ENCODE measurements around the gene STX10.

Gene STX10

DNA sequence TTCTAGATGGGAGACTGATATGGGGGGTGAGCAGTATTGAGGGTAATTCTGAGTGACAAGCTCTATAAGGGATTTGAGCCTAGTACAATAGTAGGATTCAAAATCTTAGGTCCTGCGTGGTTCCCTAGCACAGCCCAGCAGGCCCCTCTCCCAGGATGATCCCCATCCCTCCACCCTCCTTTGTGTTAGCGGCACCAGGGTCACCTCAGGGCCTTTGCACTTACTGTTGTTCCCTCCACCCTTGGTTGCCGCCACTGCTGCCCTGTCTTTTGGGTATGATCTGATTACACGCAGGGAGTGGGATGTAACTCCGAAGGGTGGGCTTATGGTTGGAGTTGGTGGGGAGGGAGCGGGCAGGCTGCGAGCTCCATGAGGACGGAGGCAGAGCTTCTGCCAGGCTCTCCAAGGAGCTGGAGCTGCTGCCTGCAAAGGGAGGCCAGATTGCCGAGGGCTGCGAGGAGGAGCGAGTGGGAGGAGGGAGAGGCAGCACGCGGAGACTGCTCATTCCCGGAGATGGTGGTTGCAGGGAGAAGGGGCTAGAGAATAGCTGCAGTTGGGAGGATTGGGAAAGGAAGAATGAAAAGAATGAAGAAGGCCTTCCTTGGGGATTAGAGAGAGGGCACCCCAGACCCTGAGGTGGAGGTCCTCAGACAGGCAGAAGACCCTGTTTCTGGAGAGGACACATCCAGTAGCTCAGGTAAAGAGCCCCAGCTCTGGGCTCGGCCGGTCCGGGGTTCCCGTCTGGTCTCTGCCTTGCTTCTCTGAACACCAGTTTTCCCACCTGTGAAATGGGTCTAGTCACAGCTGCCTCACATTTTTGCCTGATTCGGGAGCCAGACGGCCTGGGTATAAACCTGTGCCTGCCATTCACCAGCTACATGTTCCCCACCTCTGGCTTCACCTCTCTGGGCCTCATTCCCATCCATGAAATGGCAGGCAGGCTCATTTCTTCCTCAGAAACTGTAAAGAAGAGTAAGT lies 26.9 kb downstream of the STX10 start:
- TF ChIP-seq, protein P1, sequence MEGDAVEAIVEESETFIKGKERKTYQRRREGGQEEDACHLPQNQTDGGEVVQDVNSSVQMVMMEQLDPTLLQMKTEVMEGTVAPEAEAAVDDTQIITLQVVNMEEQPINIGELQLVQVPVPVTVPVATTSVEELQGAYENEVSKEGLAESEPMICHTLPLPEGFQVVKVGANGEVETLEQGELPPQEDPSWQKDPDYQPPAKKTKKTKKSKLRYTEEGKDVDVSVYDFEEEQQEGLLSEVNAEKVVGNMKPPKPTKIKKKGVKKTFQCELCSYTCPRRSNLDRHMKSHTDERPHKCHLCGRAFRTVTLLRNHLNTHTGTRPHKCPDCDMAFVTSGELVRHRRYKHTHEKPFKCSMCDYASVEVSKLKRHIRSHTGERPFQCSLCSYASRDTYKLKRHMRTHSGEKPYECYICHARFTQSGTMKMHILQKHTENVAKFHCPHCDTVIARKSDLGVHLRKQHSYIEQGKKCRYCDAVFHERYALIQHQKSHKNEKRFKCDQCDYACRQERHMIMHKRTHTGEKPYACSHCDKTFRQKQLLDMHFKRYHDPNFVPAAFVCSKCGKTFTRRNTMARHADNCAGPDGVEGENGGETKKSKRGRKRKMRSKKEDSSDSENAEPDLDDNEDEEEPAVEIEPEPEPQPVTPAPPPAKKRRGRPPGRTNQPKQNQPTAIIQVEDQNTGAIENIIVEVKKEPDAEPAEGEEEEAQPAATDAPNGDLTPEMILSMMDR (conservative IDR thresholded peaks at IDR 0.05): no peak
- TF ChIP-seq ZFX (IDR thresholded peaks at IDR 0.05): no peak

DNA sequence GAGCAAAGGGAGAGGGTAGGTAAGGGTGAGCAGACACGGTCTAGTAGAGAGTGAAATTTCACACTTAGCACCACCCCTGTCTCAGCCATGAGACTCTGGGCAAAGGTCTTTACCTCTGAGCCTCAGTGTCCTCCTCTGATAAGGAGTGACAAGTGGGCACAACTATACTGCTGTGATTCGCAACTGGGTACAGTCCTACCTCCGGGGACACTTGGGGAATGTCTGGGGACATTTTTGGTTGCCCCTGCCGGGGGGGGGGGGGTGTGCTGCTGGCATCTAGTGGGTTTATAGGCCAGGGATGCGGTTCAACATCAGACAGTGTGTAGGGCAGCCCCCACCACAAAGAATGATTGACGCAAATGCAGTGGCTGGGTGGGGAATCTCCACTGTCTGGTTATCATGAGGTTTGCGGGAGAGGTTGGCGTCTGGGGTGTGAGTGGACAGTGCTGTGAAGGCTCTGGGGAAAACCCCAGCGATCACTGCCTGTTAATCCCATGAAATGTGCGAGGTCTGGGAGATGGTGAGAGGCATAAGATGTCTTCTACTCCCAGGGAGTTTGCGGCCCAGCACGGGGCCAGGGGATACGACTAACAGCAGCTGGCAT lies 27.8 kb downstream of the STX10 start:
- TF ChIP-seq, protein P1 (conservative IDR thresholded peaks at IDR 0.05): no peak
- TF ChIP-seq ZFX (IDR thresholded peaks at IDR 0.05): no peak
- no peak overlapping the region for H3K27ac ChIP-seq

More for the DNA sequence above, 26.9 kb downstream of the STX10 start:
- no peak overlapping the region for H3K27ac ChIP-seq

DNA sequence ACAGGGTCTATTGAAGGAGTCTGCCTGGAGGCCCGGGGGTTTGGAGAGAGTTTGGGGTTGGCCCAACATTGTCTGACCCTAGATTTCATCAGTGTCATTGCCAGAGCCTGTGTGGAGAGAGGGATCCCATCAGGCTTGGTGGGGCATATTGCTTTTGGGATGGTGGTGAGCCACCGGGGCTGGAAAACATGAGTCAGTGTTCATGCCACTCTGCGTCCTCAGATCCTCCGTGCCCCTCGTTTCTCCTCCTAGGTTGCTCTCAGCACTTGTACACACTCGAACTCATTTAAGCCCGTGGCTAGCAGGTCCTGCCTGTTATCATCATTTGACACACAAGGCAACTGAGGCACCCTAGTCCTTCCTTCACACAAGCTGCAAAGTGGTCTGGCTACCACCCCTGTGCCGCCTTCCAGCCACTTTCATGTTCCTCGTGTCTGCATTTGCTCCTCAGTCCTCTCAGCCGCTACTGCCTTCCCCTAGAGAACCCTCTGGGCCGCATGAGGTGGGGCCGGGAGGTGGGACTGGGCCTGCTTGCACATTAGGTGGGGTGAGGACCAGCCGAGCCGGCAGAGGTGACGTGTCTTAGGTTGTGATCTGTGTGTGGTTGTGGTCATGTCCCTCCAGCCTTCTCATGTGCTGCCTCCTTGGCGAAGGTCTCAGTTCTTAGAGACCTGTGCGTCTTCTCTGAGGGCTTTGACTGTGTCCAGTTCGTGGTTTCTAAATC lies 28.5 kb downstream of the STX10 start:
- no peak for TF ChIP-seq ZFX (IDR thresholded peaks at IDR 0.05)
- TF ChIP-seq, protein P1 (conservative IDR thresholded peaks at IDR 0.05): no peak
- H3K27ac ChIP-seq: no peak overlapping the region

DNA sequence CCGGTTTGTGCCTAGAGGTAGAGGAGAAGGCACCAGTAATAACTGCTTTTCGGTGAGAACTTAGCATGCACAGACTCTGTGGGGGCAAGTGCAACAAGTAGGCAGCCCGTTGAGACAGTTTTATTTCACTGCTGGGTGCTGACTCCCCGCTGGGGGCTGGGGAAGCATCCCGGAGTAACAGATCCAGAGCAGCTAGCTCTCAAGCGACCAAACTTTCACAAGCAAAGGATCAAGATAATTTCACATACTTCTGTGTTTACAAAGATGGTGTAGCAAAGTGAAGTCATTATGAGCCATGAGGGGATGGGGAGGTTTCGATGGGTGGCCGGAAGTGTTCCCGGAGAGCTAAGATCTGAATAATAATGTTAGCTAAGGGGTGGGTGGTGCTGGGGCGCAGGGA lies 29.4 kb downstream of the STX10 start:
- no peak overlapping the region for H3K27ac ChIP-seq
- TF ChIP-seq, protein P1 (conservative IDR thresholded peaks at IDR 0.05): no peak
- TF ChIP-seq ZFX (IDR thresholded peaks at IDR 0.05): no peak

DNA sequence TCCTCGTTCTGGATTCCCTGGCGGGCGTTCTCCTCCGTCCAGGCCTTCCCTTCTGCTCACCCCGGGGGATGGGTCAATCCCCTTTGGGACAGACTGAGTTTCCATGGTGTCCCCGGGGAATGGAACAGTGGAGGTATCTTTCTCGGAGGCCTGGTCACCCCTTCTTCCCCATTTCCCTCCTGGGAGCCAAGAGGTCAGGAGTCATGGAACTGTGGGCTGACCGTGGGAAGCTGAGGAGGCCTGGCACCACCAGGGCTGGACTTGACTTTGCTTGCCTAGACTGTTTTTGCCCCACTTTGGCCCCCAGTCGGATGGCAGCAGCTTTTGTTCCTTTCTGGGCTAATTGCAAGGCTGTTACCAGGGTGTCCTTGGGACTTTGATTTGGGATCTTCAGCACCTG lies 30.1 kb downstream of the STX10 start:
- H3K27ac ChIP-seq: peak overlapping the region; percentile 95; the same call in 1 of the 2 replicates
- TF ChIP-seq ZFX (IDR thresholded peaks at IDR 0.05): no peak
- TF ChIP-seq, protein P1 (conservative IDR thresholded peaks at IDR 0.05): no peak

DNA sequence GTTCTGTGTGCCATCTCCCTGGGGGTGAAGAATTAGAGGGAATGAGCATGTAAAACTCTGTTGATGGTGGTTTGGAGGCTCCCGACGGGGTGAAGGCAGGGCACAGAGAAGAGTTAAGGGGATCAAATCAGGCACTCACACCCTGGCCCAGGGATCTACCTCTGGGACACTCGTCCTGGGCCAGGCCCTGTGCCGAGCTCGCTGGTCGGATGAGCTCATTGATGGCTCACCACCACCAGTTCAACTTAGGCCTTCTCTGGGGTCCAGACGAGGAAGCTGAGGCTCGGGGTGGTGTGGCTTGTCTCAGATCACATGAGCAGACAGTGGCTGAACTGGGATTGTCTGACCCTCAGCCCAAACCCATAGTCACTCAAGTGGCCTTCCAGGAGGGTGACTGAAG lies 30.5 kb downstream of the STX10 start:
- peak overlapping the region; percentile 95 for H3K27ac ChIP-seq
- TF ChIP-seq, protein P1 (conservative IDR thresholded peaks at IDR 0.05): no peak
- TF ChIP-seq ZFX (IDR thresholded peaks at IDR 0.05): no peak

All from C4-2B (cell line).